Loucy (cell line): ENCODE measurements around the gene RCE1.

ENCODE experiments used
- H2AFZ ChIP-seq: fragments of 200-600 bp; sonication (generic); 2 replicates; pipeline ENCODE4 v1.6.0; 2016; ENCODE audit warnings: antibody characterized with exemption, mild to moderate bottlenecking, low read length, moderate library complexity
- H3F3A ChIP-seq: fragments of 200-600 bp; 2 replicates; pipeline ENCODE4 v1.6.0; 2016; ENCODE audit warnings: antibody characterized with exemption, low read depth, mild to moderate bottlenecking
- H3K27me3 ChIP-seq: fragments of 200-600 bp; sonication (generic); 2 replicates; pipeline ENCODE4 v1.6.1; 2014; ENCODE audit warnings: low read length, mild to moderate bottlenecking; ENCODE audit not compliant: insufficient read depth, poor library complexity, severe bottlenecking
- H3K36me3 ChIP-seq: fragments of 200-600 bp; sonication (generic); 2 replicates; pipeline ENCODE4 v1.6.1; 2016; ENCODE audit warnings: low read length; ENCODE audit not compliant: insufficient read depth
- H3K4me1 ChIP-seq: fragments of 200-600 bp; sonication (generic); 2 replicates; pipeline ENCODE4 v1.5.1; 2014; ENCODE audit warnings: low read length, mild to moderate bottlenecking; ENCODE audit not compliant: insufficient read depth, poor library complexity, severe bottlenecking
- H3K4me2 ChIP-seq: fragments of 200-600 bp; sonication (generic); 2 replicates; pipeline ENCODE4 v1.6.0; 2014; ENCODE audit warnings: antibody characterized with exemption, low read length, low read depth, mild to moderate bottlenecking; ENCODE audit not compliant: poor library complexity, severe bottlenecking
- H3K4me3 ChIP-seq: fragments of 200-600 bp; sonication (generic); 2 replicates; pipeline ENCODE4 v1.5.1; 2014; ENCODE audit warnings: low read length, mild to moderate bottlenecking, mixed read lengths; ENCODE audit not compliant: poor library complexity, severe bottlenecking
- H3K79me2 ChIP-seq: fragments of 200-600 bp; sonication (generic); 2 replicates; pipeline ENCODE4 v1.6.1; 2014; ENCODE audit warnings: low read length; ENCODE audit not compliant: insufficient read depth
- H3K9ac ChIP-seq: fragments of 200-600 bp; sonication (generic); 2 replicates; pipeline ENCODE4 v1.6.0; 2014; ENCODE audit warnings: mild to moderate bottlenecking, low read depth, low read length, moderate library complexity; ENCODE audit not compliant: poor library complexity, severe bottlenecking
- H3K9me2 ChIP-seq: fragments of 200-600 bp; sonication (generic); replicated peaks from 2 replicates; pipeline ENCODE4 v1.6.1; 2016; ENCODE audit warnings: low read depth, low read length, mixed read lengths
- H3K9me3 ChIP-seq: fragments of 200-600 bp; sonication (generic); 2 replicates; pipeline ENCODE4 v1.6.1; 2014; ENCODE audit warnings: mild to moderate bottlenecking, antibody characterized with exemption, low read length, low read depth; ENCODE audit not compliant: insufficient read depth
- H4K20me1 ChIP-seq: fragments of 200-600 bp; sonication (generic); 2 replicates; pipeline ENCODE4 v1.6.0; 2014; ENCODE audit warnings: antibody characterized with exemption, low read length, mild to moderate bottlenecking; ENCODE audit not compliant: insufficient read depth, poor library complexity, severe bottlenecking
- CTCF ChIP-seq: fragments of 200-600 bp; sonication (generic); conservative IDR thresholded peaks from 2 replicates; pipeline ENCODE4 v1.5.1; 2014; ENCODE audit warnings: mild to moderate bottlenecking, antibody characterized with exemption, low read length
- EZH2phosphoT487 ChIP-seq: fragments of 200-600 bp; IDR thresholded peaks from 2 replicates; pipeline ENCODE4 v1.6.1; 2018; ENCODE audit warnings: antibody characterized with exemption, mild to moderate bottlenecking, moderate library complexity, borderline replicate concordance

Gene RCE1

GRCh38 chr11:66885950-66886440, 42.8 kb downstream of the RCE1 start:
- no peak overlapping the region for H3K4me2 ChIP-seq
- H3K27me3 ChIP-seq: no peaks in the 10 kb centered on the region
- H3K9me2 ChIP-seq: no peaks in the 10 kb centered on the region
- H3F3A ChIP-seq: 0 out of 2 replicates have a peak, but pooled peaks cover 2% of the 10 kb centered on the region
- H3K4me1 ChIP-seq: peaks cover 4% of the 10 kb centered on the region
- no peak overlapping the region for H3K9ac ChIP-seq
- no peak overlapping the region for H2AFZ ChIP-seq
- no peaks in the 10 kb centered on the region for H4K20me1 ChIP-seq
- H3K79me2 ChIP-seq: no peaks in the 10 kb centered on the region
- no peaks in the 10 kb centered on the region for H3K9me3 ChIP-seq
- no peaks in the 10 kb centered on the region for H3K36me3 ChIP-seq
- no peak overlapping the region for H3K4me3 ChIP-seq
- TF ChIP-seq EZH2phosphoT487 (no peak), CTCF (no peak)

GRCh38 chr11:66886671-66887221, 43.5 kb downstream of the RCE1 start:
- no peaks in the 10 kb centered on the region for H3F3A ChIP-seq
- no peaks in the 10 kb centered on the region for H3K4me1 ChIP-seq
- H3K9ac ChIP-seq: no peak overlapping the region
- H3K4me2 ChIP-seq: no peak overlapping the region
- no peaks in the 10 kb centered on the region for H3K27me3 ChIP-seq
- no peaks in the 10 kb centered on the region for H3K9me2 ChIP-seq
- H3K79me2 ChIP-seq: no peaks in the 10 kb centered on the region
- H2AFZ ChIP-seq: no peak overlapping the region
- H4K20me1 ChIP-seq: no peaks in the 10 kb centered on the region
- H3K9me3 ChIP-seq: no peaks in the 10 kb centered on the region
- H3K4me3 ChIP-seq: no peak overlapping the region
- no peaks in the 10 kb centered on the region for H3K36me3 ChIP-seq
- no peak for TF ChIP-seq EZH2phosphoT487
- TF ChIP-seq CTCF: no peak

GRCh38 chr11:66887526-66887925, 44.3 kb downstream of the RCE1 start:
- no peak overlapping the region for H3K4me3 ChIP-seq
- H3K9me2 ChIP-seq: no peaks in the 10 kb centered on the region
- H3K9me3 ChIP-seq: no peaks in the 10 kb centered on the region
- H3F3A ChIP-seq: no peaks in the 10 kb centered on the region
- no peak overlapping the region for H3K9ac ChIP-seq
- TF ChIP-seq EZH2phosphoT487 (no peak), CTCF (no peak)
- no peaks in the 10 kb centered on the region for H3K79me2 ChIP-seq
- no peaks in the 10 kb centered on the region for H3K36me3 ChIP-seq
- no peaks in the 10 kb centered on the region for H4K20me1 ChIP-seq
- no peak overlapping the region for H2AFZ ChIP-seq
- H3K4me2 ChIP-seq: no peak overlapping the region
- H3K27me3 ChIP-seq: no peaks in the 10 kb centered on the region
- H3K4me1 ChIP-seq: no peaks in the 10 kb centered on the region
